ENCODE results near the gene PLA2G2F.

PLA2G2F gene

DNA sequence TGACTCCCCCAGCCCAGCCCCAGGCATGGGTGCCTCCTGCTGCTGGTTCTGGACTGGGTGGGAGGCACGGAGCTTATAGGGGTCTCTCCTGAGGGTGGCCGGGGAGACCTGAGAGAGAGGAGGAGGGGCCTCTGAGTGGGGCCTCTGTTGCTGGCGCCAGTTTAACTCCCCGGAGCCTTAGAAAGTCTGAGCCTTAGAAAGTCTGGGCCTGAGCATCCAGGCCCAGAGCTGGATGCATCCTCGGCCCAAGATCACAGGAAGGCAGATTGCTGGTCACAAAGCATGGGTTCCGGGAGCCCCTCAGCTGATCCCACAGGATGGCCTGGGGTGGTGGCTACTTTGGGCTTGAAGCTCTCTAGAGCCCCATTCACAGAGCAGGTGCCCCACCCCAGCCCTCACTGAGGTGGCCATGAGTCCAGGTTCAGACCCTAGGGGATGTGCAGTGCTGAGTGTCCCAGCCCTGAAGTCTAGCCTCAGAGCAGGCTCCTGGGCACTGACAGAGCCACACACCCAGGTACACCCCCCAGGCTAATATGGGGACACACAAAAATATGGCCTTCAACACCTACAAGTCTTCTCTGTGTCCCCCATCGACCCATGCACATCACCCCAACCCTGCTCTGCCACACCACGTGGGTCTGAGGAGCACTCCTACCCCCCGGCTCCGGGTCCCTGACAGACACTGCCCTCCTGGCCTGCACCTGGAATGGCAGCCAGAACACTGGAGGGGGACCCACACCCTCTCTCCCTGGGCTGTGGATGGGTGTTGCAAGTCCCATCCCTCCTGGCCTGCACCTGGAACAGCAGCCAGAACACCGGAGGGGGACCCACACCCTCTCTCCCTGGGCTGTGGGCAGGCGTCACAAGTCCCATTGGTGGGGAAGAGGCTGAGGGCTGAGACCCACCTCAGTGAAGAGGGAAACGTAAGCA lies 9.7 kb downstream of the PLA2G2F start:
- TF ChIP-seq, protein P1, sequence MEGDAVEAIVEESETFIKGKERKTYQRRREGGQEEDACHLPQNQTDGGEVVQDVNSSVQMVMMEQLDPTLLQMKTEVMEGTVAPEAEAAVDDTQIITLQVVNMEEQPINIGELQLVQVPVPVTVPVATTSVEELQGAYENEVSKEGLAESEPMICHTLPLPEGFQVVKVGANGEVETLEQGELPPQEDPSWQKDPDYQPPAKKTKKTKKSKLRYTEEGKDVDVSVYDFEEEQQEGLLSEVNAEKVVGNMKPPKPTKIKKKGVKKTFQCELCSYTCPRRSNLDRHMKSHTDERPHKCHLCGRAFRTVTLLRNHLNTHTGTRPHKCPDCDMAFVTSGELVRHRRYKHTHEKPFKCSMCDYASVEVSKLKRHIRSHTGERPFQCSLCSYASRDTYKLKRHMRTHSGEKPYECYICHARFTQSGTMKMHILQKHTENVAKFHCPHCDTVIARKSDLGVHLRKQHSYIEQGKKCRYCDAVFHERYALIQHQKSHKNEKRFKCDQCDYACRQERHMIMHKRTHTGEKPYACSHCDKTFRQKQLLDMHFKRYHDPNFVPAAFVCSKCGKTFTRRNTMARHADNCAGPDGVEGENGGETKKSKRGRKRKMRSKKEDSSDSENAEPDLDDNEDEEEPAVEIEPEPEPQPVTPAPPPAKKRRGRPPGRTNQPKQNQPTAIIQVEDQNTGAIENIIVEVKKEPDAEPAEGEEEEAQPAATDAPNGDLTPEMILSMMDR (IDR thresholded peaks at IDR 0.05; ENCODE audit: low read depth, low read length, missing control alignments): no peak
- DNase-seq (ENCODE audit: extremely low read depth, low read depth): no peak

DNA sequence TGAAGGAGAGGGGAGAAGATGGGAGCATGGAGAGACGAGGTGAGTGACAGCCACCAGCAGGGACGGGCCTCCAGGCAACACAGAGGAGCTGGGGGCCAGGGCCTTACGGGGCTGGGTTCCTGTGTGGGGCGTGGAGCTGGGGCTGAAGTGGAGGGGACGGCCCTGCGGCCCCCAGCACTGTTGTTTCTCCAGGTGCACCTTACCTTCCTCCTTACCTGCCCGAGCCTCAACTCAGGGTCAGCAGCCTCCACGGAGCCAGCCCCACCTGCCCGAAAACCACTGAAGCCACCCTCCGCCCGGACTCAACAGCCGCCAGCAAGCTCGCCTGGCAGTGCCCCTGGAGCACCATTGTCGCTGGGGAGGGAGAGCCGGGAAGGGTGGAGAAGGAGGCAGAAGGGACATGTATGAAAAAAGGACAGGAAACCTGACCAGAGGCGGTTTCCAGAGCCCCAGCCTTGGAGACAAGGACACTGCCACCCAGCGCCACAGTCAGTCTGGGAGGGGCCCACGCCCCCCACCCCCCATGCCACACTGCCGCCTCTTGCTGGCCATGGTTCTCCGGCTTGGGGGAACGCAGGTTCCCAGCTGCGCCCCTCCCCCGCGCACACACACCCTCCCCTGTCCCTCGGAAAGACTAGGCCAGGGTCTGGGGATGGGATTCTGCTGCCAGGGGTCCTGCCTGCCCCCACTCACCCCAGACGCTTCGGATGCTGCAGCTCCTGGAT lies 10.6 kb downstream of the PLA2G2F start:
- TF ChIP-seq, protein P1 (IDR thresholded peaks at IDR 0.05; ENCODE audit: low read depth, low read length, missing control alignments): no peak
- DNase-seq (ENCODE audit: extremely low read depth, low read depth): no peak
- H3K4me3 ChIP-seq (replicated peaks; ENCODE audit: low read depth, low read length): no peak overlapping the region

More for the DNA sequence above, 9.7 kb downstream of the PLA2G2F start:
- H3K4me3 ChIP-seq (replicated peaks; ENCODE audit: low read depth, low read length): no peak overlapping the region

DNA sequence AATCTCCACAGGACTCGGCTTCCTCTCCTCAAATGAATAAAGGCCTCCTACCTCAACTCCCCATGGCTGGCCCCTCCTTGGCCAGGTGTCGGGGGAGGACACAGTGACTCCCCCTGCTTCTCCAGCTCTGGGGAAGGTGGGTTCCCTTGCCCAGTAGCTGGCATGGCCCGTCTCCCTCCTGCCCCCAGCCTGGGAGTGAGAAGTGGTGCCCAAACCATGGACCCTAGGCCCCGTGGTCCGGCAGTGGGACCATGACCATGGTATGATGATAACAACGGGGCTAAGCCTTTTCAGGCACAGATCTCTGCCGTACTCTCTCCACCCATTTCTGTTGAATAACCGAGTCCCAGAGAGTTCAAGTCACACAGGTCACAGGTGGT lies 11.2 kb downstream of the PLA2G2F start:
- no peak for DNase-seq (ENCODE audit: extremely low read depth, low read depth)
- H3K4me3 ChIP-seq (replicated peaks; ENCODE audit: low read depth, low read length): no peak overlapping the region
- TF ChIP-seq, protein P1 (IDR thresholded peaks at IDR 0.05; ENCODE audit: low read depth, low read length, missing control alignments): no peak

DNA sequence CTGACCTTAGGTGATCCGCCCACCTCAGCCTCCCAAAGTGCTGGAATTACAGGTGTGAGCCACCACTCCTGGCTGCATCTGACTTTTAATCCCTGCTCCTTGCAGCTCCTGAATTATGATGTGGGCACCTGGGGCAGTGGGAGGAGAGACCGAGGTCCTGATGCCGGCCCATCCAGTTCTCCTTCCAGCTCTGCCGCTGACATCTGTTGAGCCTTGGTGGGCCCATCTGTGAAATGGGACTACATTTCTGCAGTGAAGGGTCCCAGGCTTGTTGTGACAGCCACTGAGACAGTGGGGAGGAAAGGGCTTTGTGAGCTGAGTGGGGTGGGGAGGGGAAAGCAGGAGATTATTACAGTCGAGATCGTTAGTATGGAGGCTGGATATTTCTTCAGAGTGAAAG lies 11.8 kb downstream of the PLA2G2F start:
- no peak overlapping the region for H3K4me3 ChIP-seq (replicated peaks; ENCODE audit: low read depth, low read length)
- TF ChIP-seq, protein P1 (IDR thresholded peaks at IDR 0.05; ENCODE audit: low read depth, low read length, missing control alignments): no peak
- no peak for DNase-seq (ENCODE audit: extremely low read depth, low read depth)

DNA sequence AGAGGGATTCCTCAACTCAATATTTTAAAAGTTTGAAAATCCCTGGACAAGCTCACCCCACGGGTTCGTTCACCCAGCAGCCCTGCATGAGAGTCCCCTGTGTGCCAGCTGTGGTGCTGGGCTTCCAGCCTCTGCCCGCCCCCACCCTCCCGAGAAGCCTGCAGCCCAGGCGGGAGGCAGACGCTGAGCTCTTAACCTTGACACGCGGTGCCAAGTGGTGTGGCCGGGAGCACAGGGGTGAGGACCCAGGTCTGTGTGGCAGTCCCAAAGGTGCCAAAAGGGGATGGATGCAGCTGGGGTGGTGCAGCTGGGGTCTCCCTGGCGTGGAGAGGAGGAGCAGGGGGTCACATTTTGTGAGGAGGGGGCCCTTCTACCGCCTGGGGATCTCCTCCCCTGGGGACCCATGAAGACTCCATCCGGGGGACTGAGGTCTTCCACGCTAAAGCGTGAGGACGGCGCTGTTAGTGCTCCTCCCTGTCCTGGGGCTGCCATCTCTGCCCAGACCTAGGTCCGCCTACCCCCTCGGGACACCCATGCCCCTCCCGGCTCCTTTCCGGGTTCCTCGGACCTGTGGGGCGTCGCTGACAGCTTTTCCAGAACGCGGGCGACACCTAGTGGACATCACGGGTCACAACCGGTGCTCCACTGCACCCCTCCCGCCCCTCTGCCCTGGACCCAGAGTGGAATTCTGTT lies 12.9 kb downstream of the PLA2G2F start:
- DNase-seq (ENCODE audit: extremely low read depth, low read depth): peak; percentile 26
- TF ChIP-seq, protein P1 (IDR thresholded peaks at IDR 0.05; ENCODE audit: low read depth, low read length, missing control alignments): peak; percentile 72
- H3K4me3 ChIP-seq (replicated peaks; ENCODE audit: low read depth, low read length): peak overlapping the region; percentile 25; the same call in 1 of the 2 replicates

DNA sequence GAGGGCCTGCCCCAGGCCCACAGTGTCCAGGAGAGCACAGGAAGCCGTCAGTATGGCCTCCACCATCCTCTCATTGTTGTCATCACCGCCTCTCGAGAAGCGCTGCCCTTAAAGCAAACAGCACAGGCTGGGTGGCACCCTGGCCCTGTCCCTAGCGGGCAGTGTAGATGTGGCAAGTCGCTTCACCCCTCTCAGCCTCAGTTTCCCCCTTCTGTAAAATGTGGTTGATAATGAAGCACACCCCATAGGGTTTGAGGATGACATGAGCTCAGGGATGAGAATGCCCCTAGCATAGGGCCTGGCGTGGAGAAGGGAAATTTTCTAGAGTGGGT lies 13.4 kb downstream of the PLA2G2F start:
- H3K4me3 ChIP-seq (replicated peaks; ENCODE audit: low read depth, low read length): no peak overlapping the region
- TF ChIP-seq, protein P1 (IDR thresholded peaks at IDR 0.05; ENCODE audit: low read depth, low read length, missing control alignments): no peak

More for the DNA sequence above, 13.4 kb downstream of the PLA2G2F start:
- no peak for DNase-seq (ENCODE audit: extremely low read depth, low read depth)

Data from HFF-Myc (cell line).